HUES6 (cell line): ENCODE results near the gene ALPL.
"Not testable (repeated sequence)": the region's sequence is repeated elsewhere in the genome, so short reads cannot be mapped to it uniquely, and the experiment has no call there.

Source experiments
- H3K27ac ChIP-seq: 2 replicates; pipeline ENCODE4 v1.7.0; 2013; ENCODE audit warnings: low read depth, mild to moderate bottlenecking, low read length, inconsistent platforms
- H3K27me3 ChIP-seq: 2 replicates; pipeline ENCODE4 v1.6.1; 2013; ENCODE audit warnings: low read length; ENCODE audit not compliant: control insufficient read depth, insufficient read depth
- H3K36me3 ChIP-seq: 2 replicates; pipeline ENCODE4 v1.6.1; 2013; ENCODE audit warnings: low read length; ENCODE audit not compliant: control insufficient read depth, insufficient read depth
- H3K4me1 ChIP-seq: 2 replicates; pipeline ENCODE4 v1.6.1; 2013; ENCODE audit warnings: low read length; ENCODE audit not compliant: control insufficient read depth, insufficient read depth
- H3K4me3 ChIP-seq: 2 replicates; pipeline ENCODE4 v1.5.1; 2013; ENCODE audit warnings: low read depth, low read length
- H3K9ac ChIP-seq: one replicate; pipeline ENCODE4 v1.6.1; 2013; ENCODE audit warnings: mild to moderate bottlenecking, low read length
- H3K9me3 ChIP-seq: 2 replicates; pipeline ENCODE4 v1.6.1; 2013; ENCODE audit warnings: low read depth, low read length; ENCODE audit not compliant: control insufficient read depth, insufficient read depth

The ALPL gene

GRCh38 chr1:21562896-21563295 is 53.7 kb downstream of the ALPL start:
- Histone ChIP-seq H3K27ac (no peak overlapping the region), H3K4me3 (no peak overlapping the region), H3K36me3 (peaks cover 26% of the 10 kb centered on the region), H3K4me1 (no peaks in the 10 kb centered on the region; the same call in 1 of the 2 replicates), H3K9ac (no peak overlapping the region), H3K27me3 (no peaks in the 10 kb centered on the region), H3K9me3 (no peaks in the 10 kb centered on the region)

GRCh38 chr1:21563971-21564370 is 54.7 kb downstream of the ALPL start:
- no peaks in the 10 kb centered on the region for H3K9me3 ChIP-seq
- H3K27me3 ChIP-seq, result no peaks in the 10 kb centered on the region
- no peak overlapping the region for H3K4me3 ChIP-seq
- peaks cover 6% of the 10 kb centered on the region; the same call in 1 of the 2 replicates for H3K4me1 ChIP-seq
- H3K36me3 ChIP-seq, result peaks cover 26% of the 10 kb centered on the region
- no peak overlapping the region for H3K27ac ChIP-seq
- no peak overlapping the region for H3K9ac ChIP-seq

- H3K9me3 ChIP-seq, result no peaks in the 10 kb centered on the region
- peaks cover 26% of the 10 kb centered on the region for H3K36me3 ChIP-seq
- H3K4me1 ChIP-seq, result peaks cover 6% of the 10 kb centered on the region; the same call in 1 of the 2 replicates
- no peaks in the 10 kb centered on the region for H3K27me3 ChIP-seq
- no peak overlapping the region for H3K4me3 ChIP-seq
- no peak overlapping the region for H3K27ac ChIP-seq
- H3K9ac ChIP-seq, result no peak overlapping the region
These were observed 55.4 kb downstream of the ALPL start for GRCh38 chr1:21564521-21565095.

GRCh38 chr1:21565285-21565684 is 56.1 kb downstream of the ALPL start:
- Histone ChIP-seq H3K36me3 (peaks cover 26% of the 10 kb centered on the region), H3K4me1 (peaks cover 6% of the 10 kb centered on the region; the same call in 1 of the 2 replicates), H3K9ac (no peak overlapping the region), H3K27me3 (no peaks in the 10 kb centered on the region), H3K4me3 (no peak overlapping the region), H3K27ac (no peak overlapping the region), H3K9me3 (no peaks in the 10 kb centered on the region)

- H3K9me3 ChIP-seq, H3K27me3 ChIP-seq, H3K4me3 ChIP-seq, H3K9ac ChIP-seq, H3K4me1 ChIP-seq, H3K27ac ChIP-seq: not testable (repeated sequence)
- peaks cover 23% of the 10 kb centered on the region for H3K36me3 ChIP-seq
These were observed 57.1 kb downstream of the ALPL start for GRCh38 chr1:21566361-21566760.

- Histone ChIP-seq H3K36me3 (peaks cover 20% of the 10 kb centered on the region), H3K4me3 (no peak overlapping the region), H3K9me3 (no peaks in the 10 kb centered on the region), H3K9ac (no peak overlapping the region), H3K27me3 (no peaks in the 10 kb centered on the region), H3K4me1 (peaks cover 6% of the 10 kb centered on the region; the same call in 1 of the 2 replicates), H3K27ac (peak overlapping the region; percentile 30; the same call in 1 of the 2 replicates)
These were observed 58.2 kb downstream of the ALPL start for GRCh38 chr1:21567241-21568005.

- H3K36me3 ChIP-seq, result peaks cover 15% of the 10 kb centered on the region
- H3K27me3 ChIP-seq, result no peaks in the 10 kb centered on the region
- no peak overlapping the region for H3K27ac ChIP-seq
- peaks cover 6% of the 10 kb centered on the region; the same call in 1 of the 2 replicates for H3K4me1 ChIP-seq
- no peaks in the 10 kb centered on the region for H3K9me3 ChIP-seq
- no peak overlapping the region for H3K9ac ChIP-seq
- H3K4me3 ChIP-seq, result no peak overlapping the region
These were observed 59.0 kb downstream of the ALPL start for GRCh38 chr1:21568006-21568746.

- Histone ChIP-seq H3K4me1 (peaks cover 10% of the 10 kb centered on the region), H3K36me3 (peaks cover 15% of the 10 kb centered on the region), H3K9ac (no peak overlapping the region), H3K27ac (no peak overlapping the region), H3K9me3 (no peaks in the 10 kb centered on the region), H3K27me3 (no peaks in the 10 kb centered on the region), H3K4me3 (no peak overlapping the region)
These were observed 59.7 kb downstream of the ALPL start for GRCh38 chr1:21568809-21569385.

- Histone ChIP-seq H3K9me3 (no peaks in the 10 kb centered on the region), H3K27me3 (no peaks in the 10 kb centered on the region), H3K4me1 (peaks cover 20% of the 10 kb centered on the region), H3K36me3 (peaks cover 5% of the 10 kb centered on the region), H3K4me3 (no peak overlapping the region), H3K27ac (no peak overlapping the region), H3K9ac (no peak overlapping the region)
These were observed 60.8 kb downstream of the ALPL start for GRCh38 chr1:21569820-21570527.

- H3K9me3 ChIP-seq, result no peaks in the 10 kb centered on the region
- H3K4me3 ChIP-seq, result no peak overlapping the region
- H3K36me3 ChIP-seq, result peaks cover 5% of the 10 kb centered on the region; the same call in 1 of the 2 replicates
- H3K9ac ChIP-seq, result no peak overlapping the region
- H3K27me3 ChIP-seq, result no peaks in the 10 kb centered on the region
- peaks cover 25% of the 10 kb centered on the region for H3K4me1 ChIP-seq
- H3K27ac ChIP-seq, result no peak overlapping the region
These were observed 61.3 kb downstream of the ALPL start for GRCh38 chr1:21570528-21570875.
